Mesothelial cell of epicardium (in vitro differentiated cells): Measurements from ENCODE around the gene UNC93B1. TPM values are rescaled to one million over a fixed set of nuclear protein-coding genes. Genes with fewer than 3 reads are reported as not detected.

Experiments used
- DNase-seq, 2 experiments: peaks; one replicate each; pipeline ENCODE4 v3.0.0; 2021; ENCODE audit warnings: low spot score in 2 of 2; ENCODE audit not compliant: unreplicated experiment in 2 of 2
- H3K27ac Mint-ChIP-seq: 2 replicates; pipeline ENCODE4 v1.8.0; 2021; ENCODE audit warnings: mixed read lengths
- H3K27me3 Mint-ChIP-seq: 2 replicates; pipeline ENCODE4 v1.8.0; 2021; ENCODE audit warnings: low read depth, mixed read lengths
- H3K36me3 Mint-ChIP-seq: 2 replicates; pipeline ENCODE4 v1.8.0; 2021; ENCODE audit warnings: mixed read lengths
- H3K4me1 Mint-ChIP-seq: 2 replicates; pipeline ENCODE4 v1.8.0; 2021; ENCODE audit warnings: mixed read lengths
- H3K4me3 Mint-ChIP-seq: 2 replicates; pipeline ENCODE4 v1.8.0; 2021; ENCODE audit warnings: mild to moderate bottlenecking, moderate library complexity, mixed read lengths
- H3K9me3 Mint-ChIP-seq: 2 replicates; pipeline ENCODE4 v1.8.0; 2021; ENCODE audit warnings: mixed read lengths
- CTCF ChIP-seq: fragments of 200-600 bp; sonication (generic); IDR thresholded peaks from one replicate; pipeline ENCODE4 v1.5.0; 2021; ENCODE audit warnings: antibody characterized with exemption; ENCODE audit not compliant: unreplicated experiment
- total RNA-seq: library from RNA; stranded (reverse); gene quantifications from 3 replicates; pipeline ENCODE4 v1.2.1, GENCODE V29; 2021

UNC93B1 gene
- total RNA-seq, 1 donor from 2014 or later: 19.0 TPM

GRCh38 chr11:68021167-68021787 is 17.4 kb upstream of the UNC93B1 start:
- Mint-ChIP-seq H3K36me3 (peaks cover 23% of the 10 kb centered on the region), H3K4me3 (no peak overlapping the region), H3K27me3 (no peaks in the 10 kb centered on the region), H3K9me3 (peaks cover 18% of the 10 kb centered on the region), H3K4me1 (peaks cover 18% of the 10 kb centered on the region), H3K27ac (no peak overlapping the region)
- no peak for TF ChIP-seq CTCF
- no peak for DNase-seq

- Mint-ChIP-seq H3K36me3 (peaks cover 17% of the 10 kb centered on the region), H3K4me3 (no peak overlapping the region), H3K9me3 (peaks cover 17% of the 10 kb centered on the region), H3K27ac (peak overlapping the region; percentile 47), H3K27me3 (no peaks in the 10 kb centered on the region), H3K4me1 (peaks cover 18% of the 10 kb centered on the region)
- DNase-seq: no peak
- no peak for TF ChIP-seq CTCF
Measured at GRCh38 chr11:68020575-68020974, 16.7 kb upstream of the UNC93B1 start.

- Mint-ChIP-seq H3K27me3 (no peaks in the 10 kb centered on the region), H3K27ac (no peak overlapping the region), H3K4me1 (peaks cover 18% of the 10 kb centered on the region), H3K4me3 (no peak overlapping the region), H3K9me3 (peaks cover 7% of the 10 kb centered on the region), H3K36me3 (peaks cover 6% of the 10 kb centered on the region)
- no peak for DNase-seq
- no peak for TF ChIP-seq CTCF
Measured at GRCh38 chr11:68019486-68019885, 15.6 kb upstream of the UNC93B1 start.

- no peak for TF ChIP-seq CTCF
- DNase-seq: no peak
- H3K27ac Mint-ChIP-seq: no peak overlapping the region
- H3K36me3 Mint-ChIP-seq: peaks cover under 1% of the 10 kb centered on the region
- H3K4me3 Mint-ChIP-seq: no peak overlapping the region
- no peaks in the 10 kb centered on the region for H3K9me3 Mint-ChIP-seq
- H3K27me3 Mint-ChIP-seq: no peaks in the 10 kb centered on the region
- H3K4me1 Mint-ChIP-seq: peaks cover 23% of the 10 kb centered on the region
Measured at GRCh38 chr11:68018730-68019190, 14.9 kb upstream of the UNC93B1 start.

GRCh38 chr11:68017980-68018729 is 14.3 kb upstream of the UNC93B1 start:
- Mint-ChIP-seq H3K27ac (peak overlapping the region; percentile 24), H3K36me3 (no peaks in the 10 kb centered on the region), H3K27me3 (no peaks in the 10 kb centered on the region), H3K9me3 (no peaks in the 10 kb centered on the region), H3K4me1 (peaks cover 29% of the 10 kb centered on the region), H3K4me3 (no peak overlapping the region)
- no peak for TF ChIP-seq CTCF
- DNase-seq: no peak
